Ecto neural progenitor cell (in vitro differentiated cells): ENCODE measurements around the gene FSTL4.
"Not testable (repeated sequence)": the region's sequence is repeated elsewhere in the genome, so short reads cannot be mapped to it uniquely, and the experiment has no call there.

Experiments used
- DNase-seq: peaks from one replicate; pipeline ENCODE4 v3.0.0-alpha.2; 2018; ENCODE audit warnings: low spot score

Gene FSTL4

GRCh38 chr5:133552925-133553525, 59.3 kb downstream of the FSTL4 start:
- DNase-seq: peak; percentile 76

- DNase-seq: no peak
Observed at GRCh38 chr5:133546500-133546899, 65.8 kb downstream of the FSTL4 start.

GRCh38 chr5:133544346-133544745, 68.0 kb downstream of the FSTL4 start:
- DNase-seq: no peak

- peak; percentile 15 for DNase-seq
Observed at GRCh38 chr5:133539818-133540217, 72.5 kb downstream of the FSTL4 start.

GRCh38 chr5:133538718-133539117, 73.6 kb downstream of the FSTL4 start:
- peak; percentile 24 for DNase-seq

- DNase-seq: not testable (repeated sequence)
Observed at GRCh38 chr5:133535241-133535929, 77.0 kb downstream of the FSTL4 start.

GRCh38 chr5:133534566-133534965, 77.8 kb downstream of the FSTL4 start:
- no peak for DNase-seq

- DNase-seq: peak; percentile 10
Observed at GRCh38 chr5:133533541-133533940, 78.8 kb downstream of the FSTL4 start.

GRCh38 chr5:133531594-133531993, 80.7 kb downstream of the FSTL4 start:
- DNase-seq: no peak

- no peak for DNase-seq
Observed at GRCh38 chr5:133531178-133531577, 81.2 kb downstream of the FSTL4 start.

GRCh38 chr5:133530270-133530669, 82.1 kb downstream of the FSTL4 start:
- no peak for DNase-seq

GRCh38 chr5:133528841-133529240, 83.5 kb downstream of the FSTL4 start:
- DNase-seq: no peak

GRCh38 chr5:133527311-133527710, 85.0 kb downstream of the FSTL4 start:
- DNase-seq: no peak

- no peak for DNase-seq
Observed at GRCh38 chr5:133526368-133526767, 86.0 kb downstream of the FSTL4 start.

- DNase-seq: no peak
Observed at GRCh38 chr5:133525126-133525525, 87.2 kb downstream of the FSTL4 start.

- DNase-seq: peak; percentile 37
Observed at GRCh38 chr5:133524666-133525065, 87.7 kb downstream of the FSTL4 start.

- peak; percentile 26 for DNase-seq
Observed at GRCh38 chr5:133523961-133524586, 88.3 kb downstream of the FSTL4 start.

GRCh38 chr5:133523013-133523658, 89.2 kb downstream of the FSTL4 start:
- peak; percentile 25 for DNase-seq

- DNase-seq: peak; percentile 3
Observed at GRCh38 chr5:133521801-133522200, 90.5 kb downstream of the FSTL4 start.

GRCh38 chr5:133520991-133521706, 91.2 kb downstream of the FSTL4 start:
- peak; percentile 23 for DNase-seq

GRCh38 chr5:133520062-133520461, 92.3 kb downstream of the FSTL4 start:
- peak; percentile 12 for DNase-seq

- peak; percentile 25 for DNase-seq
Observed at GRCh38 chr5:133519191-133519590, 93.2 kb downstream of the FSTL4 start.
